Activated CD4-positive, alpha-beta T cell treated with anti-CD3 and anti-CD28 coated beads for 24 hours (primary cell): Measurements from ENCODE around the gene RNF212.

Source experiments
- DNase-seq, 2 donors: peaks; one replicate each; pipeline ENCODE4 v3.0.0-alpha.2; 2020; ENCODE audit warnings: low read depth in 2 of 2

Gene RNF212

GRCh38 chr4:1036095-1036494, 77.3 kb downstream of the RNF212 start:
- no peak for DNase-seq

- no peak for DNase-seq
Observed at GRCh38 chr4:1035510-1035909, 77.9 kb downstream of the RNF212 start.

- DNase-seq = no peak
Observed at GRCh38 chr4:1033840-1034551, 79.4 kb downstream of the RNF212 start.

- DNase-seq = no peak
Observed at GRCh38 chr4:1032861-1033260, 80.5 kb downstream of the RNF212 start.

- DNase-seq = no peak
Observed at GRCh38 chr4:1031956-1032795, 81.2 kb downstream of the RNF212 start.

- no peak for DNase-seq
Observed at GRCh38 chr4:1031346-1031745, 82.0 kb downstream of the RNF212 start.

- DNase-seq = no peak
Observed at GRCh38 chr4:1030559-1030958, 82.8 kb downstream of the RNF212 start.

GRCh38 chr4:1030031-1030430, 83.3 kb downstream of the RNF212 start:
- DNase-seq = no peak

GRCh38 chr4:1029529-1029928, 83.8 kb downstream of the RNF212 start:
- DNase-seq = no peak

GRCh38 chr4:1028574-1029220, 84.7 kb downstream of the RNF212 start:
- no peak for DNase-seq

GRCh38 chr4:1027915-1028238, 85.5 kb downstream of the RNF212 start:
- no peak for DNase-seq

GRCh38 chr4:1027219-1027914, 86.0 kb downstream of the RNF212 start:
- DNase-seq = no peak

GRCh38 chr4:1026115-1026514, 87.2 kb downstream of the RNF212 start:
- DNase-seq = peak in 1 of 2 donors; percentile 29

GRCh38 chr4:1024882-1025545, 88.3 kb downstream of the RNF212 start:
- DNase-seq = no peak

- no peak for DNase-seq
Observed at GRCh38 chr4:1023895-1024740, 89.2 kb downstream of the RNF212 start.

- DNase-seq = no peak
Observed at GRCh38 chr4:1023075-1023640, 90.2 kb downstream of the RNF212 start.

GRCh38 chr4:1022739-1023066, 90.7 kb downstream of the RNF212 start:
- DNase-seq = no peak

- no peak for DNase-seq
Observed at GRCh38 chr4:1022051-1022738, 91.2 kb downstream of the RNF212 start.
